Measurements from ENCODE around the gene FOXRED2. TPM values are rescaled to one million over a fixed set of nuclear protein-coding genes. Genes with fewer than 3 reads are reported as not detected.
A peak's percentile ranks its signal among the peaks of the same experiment; 100 is the strongest.

The FOXRED2 gene
- total RNA-seq, 1 experiment from 2014 or later = 12.5 TPM

- Histone ChIP-seq H3K4me3 (ENCODE audit: insufficient read depth, low read depth, low read length) (no peak overlapping the region), H3K36me3 (replicated peaks; ENCODE audit: control insufficient read depth, insufficient read depth, low read length) (peaks cover 5% of the 10 kb centered on the region), H3K27me3 (ENCODE audit: control insufficient read depth, insufficient read depth, low read length) (no peaks in the 10 kb centered on the region)
- no peak for DNase-seq
These were observed 37.6 kb downstream of the FOXRED2 start for GRCh38 chr22:36469094-36469710.

DNA sequence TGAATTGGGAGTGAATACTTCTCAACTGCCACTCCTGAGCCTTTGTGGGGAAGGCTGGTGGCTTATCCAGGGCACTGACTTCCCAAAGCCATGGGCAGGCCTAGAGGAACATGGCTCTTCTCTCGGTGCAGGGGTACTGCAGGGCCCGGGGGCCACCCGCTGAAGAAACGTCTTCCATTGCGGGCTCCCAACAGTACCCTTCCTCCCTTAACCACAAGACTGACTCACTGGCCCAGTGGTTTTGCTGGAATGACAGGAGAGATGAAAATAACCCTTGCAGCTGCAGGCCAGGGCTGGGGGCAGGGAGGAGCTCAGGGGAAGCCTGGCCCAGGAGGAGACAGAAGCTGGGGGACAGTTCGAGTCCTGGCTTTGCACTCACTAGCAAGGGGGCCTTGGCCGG, 38.9 kb downstream of the FOXRED2 start:
- no peak overlapping the region for H3K4me3 ChIP-seq (ENCODE audit: insufficient read depth, low read depth, low read length)
- no peak for DNase-seq
- peaks cover 5% of the 10 kb centered on the region for H3K36me3 ChIP-seq (replicated peaks; ENCODE audit: control insufficient read depth, insufficient read depth, low read length)
- no peaks in the 10 kb centered on the region for H3K27me3 ChIP-seq (ENCODE audit: control insufficient read depth, insufficient read depth, low read length)

DNA sequence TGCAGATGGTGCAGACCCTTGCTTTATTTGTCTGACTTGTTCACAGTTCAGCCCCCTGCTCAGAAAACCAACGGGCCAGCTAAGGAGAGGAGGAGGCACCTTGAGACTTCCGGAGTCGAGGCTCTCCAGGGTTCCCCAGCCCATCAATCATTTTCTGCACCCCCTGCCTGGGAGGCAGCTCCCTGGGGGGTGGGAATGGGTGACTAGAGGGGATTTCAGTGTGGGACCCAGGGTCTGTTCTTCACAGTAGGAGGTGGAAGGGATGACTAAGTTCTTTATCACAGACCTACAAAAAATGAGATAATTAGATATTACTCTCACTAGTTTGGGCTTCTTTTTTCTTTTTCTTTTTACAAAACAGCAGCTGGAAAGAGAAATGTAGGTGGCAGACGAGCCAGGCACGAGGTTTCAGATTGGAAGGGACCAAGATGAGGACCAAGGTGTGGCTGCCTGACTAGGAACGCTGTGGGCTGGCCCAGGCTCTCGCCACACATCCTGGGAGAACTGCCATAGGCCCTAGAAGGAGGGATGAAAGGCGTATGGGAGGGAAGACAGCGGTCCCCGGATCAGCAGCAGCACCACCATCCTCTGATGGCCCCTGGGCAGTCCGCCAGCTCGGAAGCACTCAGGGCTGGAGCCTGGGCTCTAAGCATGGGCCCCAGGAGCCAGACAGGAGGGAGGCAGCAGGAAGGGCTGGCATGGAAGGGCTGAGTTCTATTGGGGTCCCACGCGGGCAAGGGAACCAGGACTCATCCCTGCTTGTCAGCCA, 39.6 kb downstream of the FOXRED2 start:
- Histone ChIP-seq H3K27me3 (ENCODE audit: control insufficient read depth, insufficient read depth, low read length) (no peaks in the 10 kb centered on the region), H3K36me3 (replicated peaks; ENCODE audit: control insufficient read depth, insufficient read depth, low read length) (peaks cover 5% of the 10 kb centered on the region), H3K4me3 (ENCODE audit: insufficient read depth, low read depth, low read length) (no peak overlapping the region)
- no peak for DNase-seq

DNA sequence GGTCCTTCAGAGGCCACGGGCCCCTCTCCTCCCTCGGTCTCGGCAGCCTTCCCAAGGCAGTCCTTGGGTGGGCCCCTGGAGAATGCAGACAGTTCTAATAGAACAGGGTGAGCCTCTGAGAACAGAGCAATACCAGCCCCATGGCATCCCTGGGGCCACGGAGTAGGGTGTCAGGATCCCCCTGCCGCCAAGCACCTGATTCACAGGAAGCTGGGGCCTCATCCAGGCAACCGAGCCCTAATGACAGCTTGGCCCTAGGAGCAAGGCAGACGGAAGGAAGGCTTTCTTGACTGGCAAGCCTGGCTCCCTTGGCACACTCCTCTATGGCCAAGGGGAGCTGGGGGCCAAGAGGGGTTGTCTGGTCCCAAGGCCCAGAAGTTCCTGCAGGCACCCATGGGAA, 40.6 kb downstream of the FOXRED2 start:
- Histone ChIP-seq H3K36me3 (replicated peaks; ENCODE audit: control insufficient read depth, insufficient read depth, low read length) (peaks cover 4% of the 10 kb centered on the region), H3K4me3 (ENCODE audit: insufficient read depth, low read depth, low read length) (no peak overlapping the region), H3K27me3 (ENCODE audit: control insufficient read depth, insufficient read depth, low read length) (no peaks in the 10 kb centered on the region)
- no peak for DNase-seq

DNA sequence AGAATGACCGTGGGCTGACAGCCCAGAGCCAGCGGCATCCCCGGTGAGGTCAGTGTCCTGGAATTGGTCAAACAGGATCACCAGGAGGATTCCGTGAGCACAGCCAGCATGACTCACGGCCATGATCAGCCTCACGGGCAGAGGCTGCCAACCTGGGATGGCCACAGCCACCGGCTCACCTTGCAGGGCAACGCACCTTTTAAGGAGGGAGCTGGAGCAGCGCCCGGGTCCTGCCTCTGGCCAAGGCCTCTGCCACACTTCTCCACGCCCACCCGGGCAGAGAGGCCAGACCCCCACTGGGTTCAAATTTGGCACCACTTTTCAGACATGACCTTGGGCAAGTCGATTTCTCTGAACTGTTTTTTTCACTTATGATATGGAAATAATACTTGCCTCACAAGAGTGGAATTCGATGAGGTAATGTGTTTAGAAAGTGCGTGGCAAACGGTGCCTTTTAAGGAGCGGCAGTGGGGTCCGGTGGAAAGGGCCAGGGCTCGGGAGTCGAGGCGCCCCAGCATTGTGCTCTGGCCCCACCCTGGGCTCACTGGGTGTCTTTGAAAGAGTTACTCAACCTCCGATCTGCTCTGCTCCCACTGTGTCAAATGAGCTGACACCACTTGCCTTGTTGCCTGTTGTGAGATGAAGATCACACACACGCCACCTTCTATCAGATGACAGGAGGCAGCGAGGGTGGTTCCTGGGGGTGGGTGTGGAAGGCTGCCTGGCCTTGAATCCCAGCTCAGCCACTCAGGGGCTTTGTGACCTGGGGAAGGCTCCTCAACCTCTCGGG, 41.4 kb downstream of the FOXRED2 start:
- peak; percentile 43 for DNase-seq
- Histone ChIP-seq H3K27me3 (ENCODE audit: control insufficient read depth, insufficient read depth, low read length) (peaks cover 1% of the 10 kb centered on the region; the same call in 1 of the 2 replicates), H3K4me3 (ENCODE audit: insufficient read depth, low read depth, low read length) (no peak overlapping the region)

GRCh38 chr22:36464715-36465231, 42.1 kb downstream of the FOXRED2 start:
- no peak for DNase-seq
- H3K4me3 ChIP-seq (ENCODE audit: insufficient read depth, low read depth, low read length) = no peak overlapping the region
- H3K27me3 ChIP-seq (ENCODE audit: control insufficient read depth, insufficient read depth, low read length) = peaks cover 1% of the 10 kb centered on the region; the same call in 1 of the 2 replicates
- H3K36me3 ChIP-seq (replicated peaks; ENCODE audit: control insufficient read depth, insufficient read depth, low read length) = peaks cover 3% of the 10 kb centered on the region

More for the DNA sequence above, 41.4 kb downstream of the FOXRED2 start:
- H3K36me3 ChIP-seq (replicated peaks; ENCODE audit: control insufficient read depth, insufficient read depth, low read length) = peaks cover 3% of the 10 kb centered on the region

DNA sequence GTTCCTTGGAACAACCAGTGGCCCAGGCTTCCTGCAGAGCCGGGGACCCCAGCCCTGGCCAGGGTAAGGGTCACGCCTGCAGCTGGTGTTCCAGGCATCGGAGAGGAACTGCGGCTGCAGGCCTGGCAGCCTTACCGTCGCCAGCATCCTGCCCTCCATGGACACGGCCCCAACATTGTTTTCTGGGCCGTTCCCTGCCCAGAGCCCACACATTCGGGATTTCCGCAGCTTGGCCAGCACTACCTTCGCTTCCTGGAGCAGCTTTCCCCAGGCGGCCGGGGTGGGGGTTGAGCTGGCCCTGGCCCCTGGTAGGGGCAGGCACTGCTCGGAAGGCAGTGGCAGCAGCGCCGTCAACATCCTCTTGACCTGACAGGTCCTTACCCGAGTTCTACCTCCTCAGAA, 43.1 kb downstream of the FOXRED2 start:
- Histone ChIP-seq H3K27me3 (ENCODE audit: control insufficient read depth, insufficient read depth, low read length) (peaks cover 1% of the 10 kb centered on the region; the same call in 1 of the 2 replicates), H3K4me3 (ENCODE audit: insufficient read depth, low read depth, low read length) (no peak overlapping the region), H3K36me3 (replicated peaks; ENCODE audit: control insufficient read depth, insufficient read depth, low read length) (peaks cover 3% of the 10 kb centered on the region)
- peak; percentile 62 for DNase-seq

DNA sequence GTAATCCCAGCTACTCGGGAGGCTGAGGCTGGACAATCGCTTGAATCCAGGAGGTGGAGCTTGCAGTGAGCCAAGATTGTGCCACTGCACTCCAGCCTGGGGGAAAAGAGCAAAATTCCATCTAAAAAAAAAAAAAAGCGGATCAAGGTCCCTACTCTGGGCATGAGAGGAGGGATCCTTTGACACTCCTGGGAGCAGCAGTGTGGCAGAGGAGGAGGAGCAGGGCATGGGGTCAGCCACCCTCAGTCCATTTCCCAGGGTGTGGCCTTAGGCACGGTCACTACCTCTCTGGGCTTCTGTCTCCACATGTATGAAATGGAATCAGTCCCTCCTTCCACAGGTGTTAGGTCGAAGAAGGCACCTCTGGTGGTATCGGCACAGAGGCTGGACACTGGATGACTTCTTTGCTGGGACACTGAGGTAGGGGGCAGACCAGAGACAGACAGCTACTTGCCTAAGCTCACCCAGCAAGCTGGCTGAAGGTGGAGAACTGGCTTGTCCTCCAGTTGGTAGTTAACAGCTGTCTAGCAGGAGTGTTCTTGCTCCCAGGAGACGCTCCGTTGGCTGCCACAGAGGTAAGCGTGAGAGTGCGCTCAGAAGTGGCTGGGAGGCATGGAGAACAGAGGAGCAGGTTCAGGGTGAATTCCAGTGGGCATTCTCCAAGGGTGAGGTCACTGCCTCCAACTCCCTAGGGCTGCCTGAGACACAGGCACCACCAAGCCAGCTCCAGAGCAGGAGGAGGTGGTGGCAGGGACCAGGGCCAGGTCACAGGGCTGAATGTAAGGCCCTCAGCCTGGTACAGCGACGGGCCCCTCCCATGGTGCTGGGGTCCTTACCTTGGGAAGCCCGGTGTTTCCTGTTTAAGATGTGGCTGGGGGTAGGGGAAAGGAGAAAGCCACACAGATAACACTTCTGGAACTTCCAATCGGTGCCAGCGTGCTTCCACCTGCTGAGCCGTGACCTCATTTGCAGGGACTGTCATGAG, 44.9 kb downstream of the FOXRED2 start:
- Histone ChIP-seq H3K27me3 (ENCODE audit: control insufficient read depth, insufficient read depth, low read length) (peaks cover 1% of the 10 kb centered on the region; the same call in 1 of the 2 replicates), H3K36me3 (replicated peaks; ENCODE audit: control insufficient read depth, insufficient read depth, low read length) (peaks cover 3% of the 10 kb centered on the region), H3K4me3 (ENCODE audit: insufficient read depth, low read depth, low read length) (no peak overlapping the region)
- DNase-seq = peak; percentile 73

GRCh38 chr22:36460202-36460601, 46.6 kb downstream of the FOXRED2 start:
- Histone ChIP-seq H3K4me3 (ENCODE audit: insufficient read depth, low read depth, low read length) (no peak overlapping the region), H3K27me3 (ENCODE audit: control insufficient read depth, insufficient read depth, low read length) (peaks cover 1% of the 10 kb centered on the region; the same call in 1 of the 2 replicates), H3K36me3 (replicated peaks; ENCODE audit: control insufficient read depth, insufficient read depth, low read length) (no peaks in the 10 kb centered on the region)
- DNase-seq = no peak

GRCh38 chr22:36457688-36458450, 49.0 kb downstream of the FOXRED2 start:
- peak; percentile 68 for DNase-seq
- peaks cover 1% of the 10 kb centered on the region; the same call in 1 of the 2 replicates for H3K27me3 ChIP-seq (ENCODE audit: control insufficient read depth, insufficient read depth, low read length)
- no peak overlapping the region for H3K4me3 ChIP-seq (ENCODE audit: insufficient read depth, low read depth, low read length)
- no peaks in the 10 kb centered on the region for H3K36me3 ChIP-seq (replicated peaks; ENCODE audit: control insufficient read depth, insufficient read depth, low read length)

DNA sequence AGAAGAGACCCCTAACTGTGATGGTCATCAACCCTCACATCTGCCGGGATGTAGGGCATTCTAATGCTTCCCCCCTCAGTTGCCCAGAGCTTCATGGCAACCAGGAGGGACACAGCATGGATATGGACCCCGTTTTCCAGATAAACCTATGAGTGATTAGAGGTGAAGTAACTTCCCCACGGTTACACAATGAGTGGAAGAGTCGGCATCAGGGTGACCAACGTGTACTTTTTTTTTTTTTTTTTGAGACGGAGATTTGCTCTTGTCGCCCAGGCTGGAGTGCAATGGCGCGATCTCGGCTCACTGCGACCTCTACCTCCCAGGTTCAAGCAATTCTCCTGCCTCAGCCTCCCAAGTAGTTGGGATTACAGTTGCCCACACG, 50.4 kb downstream of the FOXRED2 start:
- no peaks in the 10 kb centered on the region for H3K36me3 ChIP-seq (replicated peaks; ENCODE audit: control insufficient read depth, insufficient read depth, low read length)
- peaks cover 1% of the 10 kb centered on the region; the same call in 1 of the 2 replicates for H3K27me3 ChIP-seq (ENCODE audit: control insufficient read depth, insufficient read depth, low read length)
- H3K4me3 ChIP-seq (ENCODE audit: insufficient read depth, low read depth, low read length) = no peak overlapping the region
- DNase-seq = no peak

- H3K4me3 ChIP-seq (ENCODE audit: insufficient read depth, low read depth, low read length) = peak overlapping the region; percentile 38
- peaks cover 1% of the 10 kb centered on the region; the same call in 1 of the 2 replicates for H3K27me3 ChIP-seq (ENCODE audit: control insufficient read depth, insufficient read depth, low read length)
- H3K36me3 ChIP-seq (replicated peaks; ENCODE audit: control insufficient read depth, insufficient read depth, low read length) = no peaks in the 10 kb centered on the region
- no peak for DNase-seq
These were observed 51.0 kb downstream of the FOXRED2 start for GRCh38 chr22:36455571-36456463.
